ENCODE results near the gene DHRS1.

Gene DHRS1

DNA sequence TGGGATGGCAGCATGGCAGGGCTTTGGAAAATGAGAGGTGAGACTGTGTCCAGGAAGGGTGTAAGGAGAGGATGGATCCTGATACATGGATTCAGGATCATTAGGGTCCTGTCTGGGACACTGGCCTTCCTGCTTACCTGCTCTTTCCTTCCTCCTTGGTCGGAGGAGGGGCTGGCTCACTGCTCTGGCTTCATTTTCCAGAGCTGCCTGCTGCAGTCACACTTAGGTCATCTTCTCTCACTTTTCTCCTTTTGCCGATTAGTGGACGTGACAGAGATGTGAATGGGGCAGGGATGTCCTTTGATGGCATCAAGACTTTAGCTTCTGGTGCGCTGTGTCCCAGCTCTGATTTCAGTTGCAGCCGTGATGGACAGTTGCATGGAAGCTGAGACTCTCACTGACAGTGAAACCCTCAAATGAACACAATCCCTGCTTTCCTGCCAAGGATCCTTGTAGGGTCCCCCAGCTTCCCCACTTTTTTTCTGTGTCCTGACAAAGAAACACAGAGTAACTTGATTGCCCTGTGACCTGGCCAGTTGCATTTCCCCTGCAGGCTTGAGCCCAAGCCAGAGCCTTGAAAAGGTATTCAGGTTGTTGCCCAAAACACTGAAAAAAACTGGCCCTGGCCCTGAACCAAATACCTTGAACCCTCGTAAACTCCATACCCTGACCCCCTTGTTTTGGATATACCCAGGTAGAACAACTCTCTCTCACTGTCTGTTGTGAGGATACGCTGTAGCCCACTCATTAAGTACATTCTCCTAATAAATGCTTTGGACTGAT, 9.0 kb upstream of the DHRS1 start:
- no peak for DNase-seq

DNA sequence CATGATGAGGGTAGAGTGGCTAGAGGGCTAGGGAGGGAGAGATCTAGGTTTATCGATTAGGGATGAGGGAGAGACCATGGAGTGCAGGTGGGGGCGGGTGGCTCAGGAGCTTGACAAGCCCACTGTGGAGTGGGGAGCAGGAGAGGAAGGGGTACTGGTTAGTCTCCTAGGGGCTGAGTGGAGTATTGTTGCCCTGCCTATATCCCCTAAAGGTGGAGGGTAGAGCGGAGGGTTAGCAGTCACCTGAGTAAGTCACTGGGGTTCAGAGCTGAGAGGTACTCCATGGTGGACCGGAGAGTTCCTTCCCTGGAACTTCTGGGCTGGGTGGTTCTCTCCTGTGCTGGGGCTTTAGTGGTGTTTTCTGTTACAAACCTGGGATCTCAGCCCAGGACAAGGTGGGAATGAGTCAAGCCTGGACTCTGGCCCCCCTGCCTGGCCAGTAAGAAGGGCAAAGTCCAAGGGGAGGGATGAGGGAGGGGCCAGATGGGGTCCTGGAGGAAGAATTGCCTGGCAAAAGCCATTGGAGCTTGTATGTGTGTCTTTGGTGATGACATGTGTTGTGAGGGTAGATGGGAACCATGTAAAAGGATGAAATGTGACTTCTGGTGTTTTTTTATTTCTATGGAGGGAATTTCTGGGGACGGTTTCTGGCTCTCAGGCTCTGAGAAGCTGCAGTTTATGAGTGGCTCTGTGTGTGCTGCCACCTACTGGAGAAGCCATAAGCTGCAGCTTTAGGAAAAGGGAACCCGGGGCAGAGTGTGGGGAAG, 8.2 kb upstream of the DHRS1 start, which contains the start of gene CIDEB:
TSS of gene CIDEB (minus strand) at position 403 of the 767 bp plus-strand sequence. CDS start at position 284, 119 bp downstream.
- no peak for DNase-seq

DNA sequence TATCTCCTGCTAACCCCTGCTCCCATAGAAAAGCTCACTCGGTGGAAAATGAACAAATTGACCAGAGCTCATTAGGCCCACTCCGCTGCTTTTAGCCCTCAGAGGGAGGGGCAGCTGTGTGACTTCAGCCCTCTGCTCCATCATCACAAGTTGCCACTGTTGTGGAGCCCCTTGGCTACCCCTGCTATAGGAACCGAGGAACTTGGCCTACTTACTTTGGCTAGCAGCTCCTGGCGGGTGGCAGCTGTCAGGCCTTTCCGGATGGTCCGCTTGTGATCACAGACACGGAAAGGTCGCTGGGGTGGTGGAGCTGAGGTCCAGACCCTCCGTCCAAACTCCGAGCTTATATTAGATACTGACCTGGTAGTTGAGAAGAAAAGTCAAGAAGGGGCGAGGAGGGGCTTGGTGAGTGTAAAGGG, 7.6 kb upstream of the DHRS1 start:
- no peak for DNase-seq

DNA sequence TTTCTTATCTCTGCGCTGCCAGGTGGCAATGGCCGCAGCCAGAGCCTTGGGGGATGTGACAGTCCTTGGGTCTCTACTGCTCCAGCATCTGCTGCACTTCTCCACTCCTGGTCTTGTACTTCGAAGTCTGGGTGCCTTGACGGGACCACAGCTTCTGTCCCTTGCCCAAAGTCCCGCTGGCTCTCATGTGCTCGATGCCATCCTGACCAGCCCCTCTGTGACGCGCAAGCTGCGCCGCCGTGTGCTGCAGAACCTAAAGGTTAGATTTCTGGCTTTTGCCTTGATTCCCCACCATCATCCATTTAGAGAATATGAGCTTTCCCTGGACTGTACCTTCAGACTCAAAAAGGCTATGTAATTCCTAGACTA, 4.4 kb upstream of the DHRS1 start:
- DNase-seq = no peak

DNA sequence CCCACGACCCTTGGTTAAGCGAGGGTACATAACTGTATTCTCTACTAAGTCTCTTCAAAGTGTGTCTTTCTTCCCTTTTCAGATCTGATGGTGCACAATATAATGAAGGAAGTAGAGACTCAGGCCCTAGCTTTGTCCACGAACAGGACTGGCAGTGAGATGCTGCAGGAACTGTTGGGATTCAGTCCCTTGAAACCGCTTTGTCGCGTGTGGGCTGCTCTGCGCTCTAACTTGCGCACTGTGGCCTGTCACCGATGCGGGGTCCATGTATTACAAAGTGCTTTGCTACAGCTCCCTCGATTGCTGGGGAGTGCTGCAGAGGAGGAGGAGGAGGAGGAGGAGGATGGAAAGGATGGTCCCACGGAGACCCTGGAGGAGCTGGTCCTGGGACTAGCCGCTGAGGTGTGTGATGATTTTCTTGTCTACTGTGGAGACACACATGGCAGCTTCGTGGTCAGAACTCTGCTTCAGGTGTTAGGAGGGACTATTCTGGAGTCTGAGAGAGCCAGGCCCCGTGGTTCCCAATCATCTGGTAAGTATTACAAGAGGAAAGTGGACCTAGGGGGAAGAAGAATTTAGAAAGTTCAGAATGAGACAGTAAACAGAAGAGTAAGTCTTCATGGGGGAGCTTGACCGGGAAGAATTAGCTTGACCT, 873 bp upstream of the DHRS1 start:
- no peak for DNase-seq

DNA sequence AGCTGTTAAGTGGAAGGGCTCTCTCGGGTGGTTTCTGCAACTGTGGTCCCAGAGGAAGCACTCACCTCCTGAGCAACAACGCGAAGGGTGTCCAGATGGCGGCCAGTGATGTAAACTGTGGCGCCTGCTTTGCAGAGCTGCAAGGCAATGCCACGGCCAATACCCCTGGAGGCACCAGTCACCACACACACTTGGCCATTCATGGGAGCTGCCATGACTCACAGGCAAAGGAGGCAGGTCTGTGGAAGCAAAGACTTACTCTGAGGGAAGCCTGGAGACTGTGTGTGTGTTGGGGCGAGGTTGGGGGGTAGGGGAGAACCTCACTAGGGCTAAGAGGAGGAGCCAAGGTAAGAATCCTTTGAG, 707 bp downstream of the DHRS1 start:
- no peak for DNase-seq

DNA sequence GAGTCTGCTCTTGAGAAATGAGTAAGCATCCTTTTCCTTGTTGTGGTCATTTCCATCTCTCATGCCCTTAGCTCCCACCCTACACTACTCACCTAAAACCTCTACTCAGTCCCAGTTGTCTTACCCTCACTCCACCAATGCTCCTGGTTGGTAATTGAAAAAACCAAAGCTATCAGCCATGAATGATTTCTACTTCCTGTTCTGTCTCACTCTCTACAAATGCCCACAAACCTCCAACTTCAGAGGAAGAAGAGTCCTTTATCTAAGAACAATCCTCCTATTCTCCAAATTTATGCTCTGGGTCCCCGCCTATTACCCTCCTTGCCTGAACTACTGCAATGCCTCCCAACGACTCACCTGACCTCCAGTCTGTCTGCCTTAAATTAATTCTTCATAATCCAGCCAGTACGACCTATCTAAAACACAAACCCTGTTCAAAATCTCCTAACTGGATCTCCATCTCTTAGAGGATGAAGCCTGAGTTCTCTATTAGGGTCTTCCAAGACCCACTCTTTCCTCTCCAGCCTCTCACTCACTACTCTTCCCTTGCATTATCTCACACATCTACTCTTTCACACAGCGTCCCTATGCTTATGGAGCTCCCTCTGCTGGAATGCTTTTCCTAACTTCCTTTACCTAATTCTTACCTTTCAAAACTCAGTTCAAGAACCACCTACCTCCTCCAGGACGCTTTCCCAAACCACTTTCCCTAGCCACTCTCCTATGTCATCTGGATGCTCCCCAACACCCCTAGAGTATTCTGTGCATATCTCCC, 2.2 kb downstream of the DHRS1 start:
- no peak for DNase-seq

DNA sequence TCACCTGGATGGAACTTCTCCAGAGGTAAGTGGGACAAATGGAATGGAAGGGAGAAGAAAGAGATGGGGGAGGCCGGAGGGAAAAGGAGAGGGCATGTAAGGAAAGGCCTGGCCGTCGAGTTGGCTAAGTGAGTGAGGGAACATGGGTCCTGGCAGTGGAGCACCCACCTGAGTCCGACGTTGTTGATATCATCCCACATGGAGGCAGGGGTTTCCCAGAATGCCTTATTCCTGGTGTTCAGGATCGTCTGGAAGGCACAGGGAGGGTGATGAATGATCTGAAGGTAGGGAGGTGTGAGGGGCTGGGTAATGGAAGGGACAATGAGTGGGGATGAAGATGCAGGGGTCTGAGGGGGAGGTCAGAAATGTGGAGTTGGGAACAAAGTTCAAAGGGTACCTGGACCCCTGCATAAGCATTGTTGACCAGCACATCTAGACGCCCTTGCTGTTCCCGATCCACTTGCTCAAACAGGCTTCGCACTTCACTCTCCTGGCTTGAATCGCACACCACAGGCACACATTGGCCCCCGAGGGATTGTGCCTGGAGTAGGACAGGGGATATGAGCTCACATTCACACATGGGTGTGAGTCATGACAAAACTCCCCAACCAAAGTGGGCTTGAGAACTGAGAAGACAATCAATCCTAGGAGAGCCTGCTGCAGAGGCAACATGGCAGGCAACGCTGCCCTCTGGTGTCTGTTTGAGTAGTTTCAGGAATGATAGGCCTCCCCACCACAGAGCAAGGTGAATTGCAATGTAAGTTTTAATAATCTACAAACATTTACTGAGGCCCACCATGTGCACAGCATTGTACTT, 3.0 kb downstream of the DHRS1 start:
- peak; percentile 68 for DNase-seq

DNA sequence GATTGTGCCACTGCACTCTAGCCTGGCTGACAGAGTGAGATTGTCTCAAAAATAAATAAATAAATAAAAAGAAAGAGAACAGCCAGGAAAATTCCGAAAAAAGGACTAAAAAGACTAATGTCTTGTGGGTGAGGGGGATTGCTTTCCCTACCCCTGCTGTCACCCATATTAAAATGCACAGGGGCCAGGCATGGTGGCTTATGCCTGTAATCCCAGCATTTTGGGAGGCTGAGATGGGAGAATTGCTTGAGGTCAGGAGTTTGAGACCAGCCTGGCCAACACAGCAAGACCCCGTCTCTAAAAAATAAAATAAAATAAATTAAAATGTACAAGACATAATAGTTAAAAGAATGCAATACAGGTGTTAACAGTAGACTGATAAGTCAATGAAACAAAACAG, 6.1 kb downstream of the DHRS1 start:
- DNase-seq = no peak

DNA sequence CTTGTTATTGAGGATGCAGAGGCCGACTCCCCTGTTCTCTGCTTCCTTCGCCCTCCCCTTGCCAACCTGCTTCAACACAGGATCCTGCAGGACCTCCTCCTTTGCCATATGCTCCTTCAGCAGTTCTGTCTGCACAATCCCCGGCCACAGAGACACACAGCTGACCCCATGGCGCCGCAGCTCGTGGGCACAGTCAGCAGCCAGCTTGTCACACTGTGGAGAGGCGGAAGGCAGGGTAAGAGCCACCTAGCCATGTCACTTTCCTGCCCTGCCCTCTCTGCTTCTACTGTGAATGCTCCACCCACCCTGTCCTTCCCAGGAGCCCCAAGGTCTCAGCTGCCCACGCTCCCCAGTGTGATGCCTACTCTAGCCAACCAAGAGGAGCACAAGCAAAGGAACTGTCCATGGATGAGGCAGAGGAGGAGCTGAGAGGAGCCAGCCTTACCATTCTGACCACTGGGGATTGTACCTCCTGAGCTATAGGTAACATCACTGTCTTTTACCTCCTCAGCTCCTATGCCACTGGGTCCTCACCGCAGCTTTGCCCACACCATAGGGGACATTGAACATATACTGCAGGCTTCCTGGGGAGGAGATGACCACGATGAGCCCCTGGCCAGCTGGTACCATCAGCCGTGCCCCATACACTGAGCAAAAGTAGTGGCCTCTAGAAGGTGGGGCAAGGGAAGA, 7.3 kb downstream of the DHRS1 start:
- DNase-seq = no peak

DNA sequence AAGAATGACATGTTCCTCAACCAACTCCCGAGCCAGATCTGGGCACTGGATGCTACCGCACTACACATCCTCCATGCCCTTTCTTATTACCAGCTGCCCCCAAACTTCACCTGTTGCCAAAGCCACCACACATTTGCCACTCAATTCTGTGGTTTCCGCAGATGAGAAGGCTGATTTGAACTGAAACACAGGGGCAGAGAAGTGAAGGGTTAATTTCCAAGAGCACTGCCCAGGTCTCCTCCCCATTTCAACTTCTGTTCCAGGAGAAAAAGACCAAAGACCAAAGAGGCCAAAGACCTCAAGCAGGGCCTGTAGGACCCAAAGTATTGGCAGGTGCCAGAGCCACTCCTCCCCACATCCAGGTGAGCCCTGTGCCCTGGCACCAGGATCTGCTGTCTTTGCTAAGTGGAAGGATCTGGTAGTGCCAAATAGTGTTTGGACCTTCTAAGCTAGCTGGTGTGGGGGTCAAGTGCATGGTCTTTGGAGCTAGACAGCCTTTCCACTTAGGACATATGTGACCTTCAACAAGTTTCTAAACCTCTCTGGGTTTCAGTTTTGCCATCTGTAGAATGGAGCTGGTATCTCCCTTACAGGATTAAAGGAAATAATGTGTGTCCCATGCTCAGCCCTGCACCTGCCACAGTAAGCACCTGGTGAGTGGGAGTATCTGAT, 8.0 kb downstream of the DHRS1 start:
- DNase-seq = no peak

DNA sequence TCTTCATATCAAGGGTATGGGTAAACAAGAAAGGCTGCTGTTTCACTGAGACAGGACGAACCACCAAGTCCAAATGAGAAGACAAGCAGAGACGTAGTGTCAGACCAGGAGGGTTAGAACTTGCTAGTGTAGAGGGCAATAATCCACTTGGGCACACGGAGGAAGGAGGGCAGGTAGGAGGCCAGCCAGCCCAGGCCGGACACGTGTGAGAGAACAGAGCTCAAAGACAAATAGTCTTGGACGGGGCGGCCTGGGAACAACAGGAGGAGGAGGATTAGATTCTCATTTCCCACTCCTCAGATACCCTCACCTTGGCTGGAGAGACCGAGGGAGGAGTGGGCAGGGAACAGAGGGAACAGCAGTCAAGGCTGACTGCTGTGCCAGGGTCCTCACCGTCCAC, 8.8 kb downstream of the DHRS1 start:
- DNase-seq = no peak

DNA sequence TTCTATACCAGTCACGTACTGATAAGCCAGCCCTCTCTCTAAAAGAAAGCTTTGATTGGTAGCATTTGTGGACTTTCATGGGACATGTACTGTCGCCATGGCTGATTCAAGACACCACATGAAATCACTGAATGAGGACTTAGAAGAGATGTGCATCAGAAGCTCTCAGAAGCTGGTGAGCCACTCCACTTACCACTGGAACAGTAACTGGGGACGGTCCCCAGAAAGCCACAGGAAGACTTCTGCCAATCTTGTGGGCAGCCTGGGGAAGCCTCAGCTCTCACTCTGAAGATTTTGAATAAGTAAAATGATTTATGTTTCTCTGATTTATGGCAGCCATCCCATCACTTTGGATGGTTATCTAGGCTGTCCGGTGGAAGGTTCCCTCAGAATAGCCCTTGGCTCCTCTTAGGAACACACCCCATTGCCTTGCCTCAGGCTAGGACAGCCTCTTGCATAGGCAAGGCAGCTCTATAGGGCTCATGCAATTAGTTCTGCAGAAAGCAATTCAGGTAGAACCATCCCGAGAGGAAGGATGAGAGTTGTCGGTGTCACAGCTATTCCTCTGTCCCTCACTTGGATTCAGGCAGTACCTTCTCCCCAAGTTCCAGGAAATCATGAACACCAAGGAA, 9.8 kb downstream of the DHRS1 start:
- no peak for DNase-seq

DNA sequence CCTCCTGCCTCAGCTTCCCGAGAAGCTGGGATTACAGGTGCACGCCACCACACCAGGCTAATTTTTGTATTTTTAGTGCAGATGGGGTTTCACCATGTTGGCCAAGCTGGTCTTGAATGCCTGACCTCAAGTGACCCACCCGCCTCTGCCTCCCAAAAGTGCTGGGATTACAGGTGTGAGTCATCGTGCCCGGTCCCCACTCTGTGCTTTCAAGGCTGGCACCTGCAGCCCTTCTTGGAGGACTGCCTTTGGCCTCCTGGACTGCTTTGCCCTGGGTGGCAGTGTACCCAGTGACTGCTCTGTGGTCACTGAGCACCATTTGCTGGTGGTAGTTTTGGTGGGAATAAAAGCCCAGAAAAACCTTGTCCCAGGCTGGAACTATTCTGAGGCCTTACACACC, 12.6 kb downstream of the DHRS1 start:
- no peak for DNase-seq

DNA sequence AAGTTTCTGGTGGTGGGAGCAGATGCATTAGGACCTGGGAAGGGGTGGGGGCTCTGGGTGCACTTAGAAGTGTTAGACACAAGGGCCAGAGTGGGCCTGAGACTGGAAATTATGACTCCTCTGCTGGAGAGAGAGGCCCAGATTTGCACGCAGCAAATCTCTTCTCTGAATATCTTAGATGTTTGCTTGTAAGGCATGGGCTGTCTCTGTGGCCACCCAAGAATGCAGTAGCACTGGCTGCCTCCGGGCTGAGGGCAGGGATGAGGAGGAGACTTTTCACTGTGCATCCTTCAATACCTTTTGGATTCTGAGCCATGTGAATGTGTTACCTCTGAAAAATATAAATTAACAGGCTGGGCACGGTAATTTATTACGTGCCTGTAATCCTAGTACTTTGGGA, 14.2 kb downstream of the DHRS1 start:
- DNase-seq = no peak

DNA sequence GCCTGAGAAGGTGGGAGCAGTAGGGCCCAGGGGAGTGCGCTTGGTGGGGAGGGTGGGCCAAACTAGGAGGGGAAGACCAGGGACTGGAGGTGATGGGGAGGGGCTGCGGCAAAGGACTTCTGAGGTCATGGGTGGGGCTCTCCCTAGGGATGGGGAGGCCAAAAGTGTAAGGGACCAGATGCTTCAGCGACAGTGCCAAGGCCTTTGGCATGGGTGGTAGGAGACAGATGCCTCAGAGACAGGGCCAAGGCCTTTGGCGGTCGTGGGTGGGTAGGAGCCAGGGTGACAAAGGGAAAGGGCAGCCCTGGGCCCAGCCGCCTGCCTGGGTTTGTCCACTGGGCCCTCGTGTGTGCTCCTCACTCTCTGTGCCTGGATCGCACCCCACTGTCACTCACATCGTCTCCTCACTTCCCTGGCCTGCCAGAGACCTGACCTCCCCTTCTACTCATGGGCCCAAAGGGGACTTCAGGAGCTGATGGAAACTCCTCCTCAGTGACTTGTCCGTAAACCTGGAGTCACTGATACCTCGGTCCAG, 15.0 kb downstream of the DHRS1 start:
- no peak for DNase-seq

DNA sequence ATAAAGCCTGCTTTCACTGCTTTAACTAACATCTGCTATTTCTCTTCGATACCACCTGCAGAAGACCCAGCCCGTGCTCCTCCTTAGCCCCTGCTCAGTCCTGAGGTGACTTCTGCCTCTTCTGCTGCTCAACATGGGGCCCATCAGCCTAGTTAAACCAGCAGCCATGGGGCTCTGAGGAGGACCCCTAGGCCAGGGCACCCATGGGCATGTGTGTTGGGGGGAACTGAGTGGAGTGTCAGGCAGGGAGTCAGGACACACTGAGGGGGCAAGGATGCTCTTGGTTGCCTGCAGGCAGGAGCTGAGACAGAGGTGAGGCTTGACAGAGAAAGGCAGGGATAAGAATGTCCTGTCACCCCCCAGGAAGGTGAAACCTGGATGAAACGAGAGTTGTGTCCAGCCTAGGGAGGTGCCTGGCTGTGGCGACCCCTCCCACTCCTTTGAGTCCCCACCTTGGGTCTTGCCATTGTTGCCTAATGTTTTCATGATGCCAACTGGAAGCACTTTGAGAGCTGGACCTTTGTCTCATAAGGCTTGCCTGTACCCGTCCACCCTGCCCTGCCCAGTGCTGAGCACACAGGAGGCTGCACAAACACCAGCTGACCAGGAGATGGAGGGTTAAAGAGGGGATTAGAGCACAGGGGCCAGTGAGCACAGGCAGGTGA, 15.7 kb downstream of the DHRS1 start:
- DNase-seq = no peak

DNA sequence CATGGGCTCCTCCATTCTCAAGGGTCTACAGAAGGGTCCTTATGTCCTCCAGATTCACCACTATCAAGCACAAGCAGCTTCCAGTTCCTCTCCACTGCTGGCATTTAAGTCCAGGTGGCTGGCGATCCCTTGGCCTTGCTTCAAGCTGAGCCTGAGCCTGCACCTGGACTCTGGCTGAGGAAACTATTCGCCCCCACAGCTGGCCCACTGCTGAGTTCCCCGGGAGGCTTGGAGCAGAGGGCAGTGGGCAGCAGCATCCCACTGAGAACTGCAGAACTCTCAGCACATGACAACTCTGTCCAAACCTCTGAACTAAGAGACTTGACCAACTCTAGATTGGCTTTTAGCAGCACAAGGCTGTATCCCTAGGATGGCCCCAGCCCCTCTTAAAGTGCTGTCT, 16.8 kb downstream of the DHRS1 start:
- no peak for DNase-seq

DNA sequence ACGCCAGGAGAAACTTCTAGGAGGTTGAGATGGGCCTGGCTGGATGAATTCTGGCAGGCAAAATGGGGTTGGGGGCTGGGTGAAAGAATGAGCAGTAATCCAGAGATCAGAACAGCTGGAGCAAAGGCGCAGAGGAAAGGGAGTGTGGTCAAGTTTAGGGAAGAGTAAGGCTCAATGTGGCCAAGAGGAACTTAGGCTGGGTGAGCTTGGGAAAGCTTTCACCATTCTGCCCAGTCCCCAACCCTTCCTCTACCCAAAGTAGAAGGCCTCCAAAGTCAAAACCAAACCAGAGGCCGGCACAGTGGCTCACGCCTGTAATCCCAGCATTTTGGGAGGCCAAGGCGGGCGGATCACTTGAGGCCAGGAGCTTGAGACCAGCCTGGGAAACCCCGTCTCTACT, 17.9 kb downstream of the DHRS1 start:
- no peak for DNase-seq
